ENCODE data around the gene SP1. TPM values are rescaled to one million over a fixed set of nuclear protein-coding genes. Genes with fewer than 3 reads are reported as not detected.

The SP1 gene
- total and polyA plus RNA-seq, 8 donors = 69.5 to 82.0 (median 78.0) TPM

GRCh38 chr12:53333289-53333688 lies 46.7 kb upstream of the SP1 start:
- Histone ChIP-seq H3K27me3 (peaks cover 0 to 88% of the 10 kb centered on the region in 2 donors), H3K4me3 (no peak overlapping the region), H3K36me3 (no peaks in the 10 kb centered on the region), H3K27ac (no peak overlapping the region), H3K9me3 (no peaks in the 10 kb centered on the region), H3K4me1 (no peaks in the 10 kb centered on the region)
- DNase-seq (peak in 1 of 4 donors; percentile 26), ATAC-seq (no peak)
- intact Hi-C loops (cut with DNase I) = no loop called here
- no peak for TF ChIP-seq CTCF (IDR thresholded peaks at IDR 0.05)

- Histone ChIP-seq H3K4me3 (no peak overlapping the region), H3K27me3 (peaks cover 0 to 88% of the 10 kb centered on the region in 2 donors), H3K36me3 (no peaks in the 10 kb centered on the region), H3K27ac (no peak overlapping the region), H3K4me1 (no peaks in the 10 kb centered on the region), H3K9me3 (no peaks in the 10 kb centered on the region)
- ATAC-seq (no peak), DNase-seq (no peak)
- no peak for TF ChIP-seq CTCF (IDR thresholded peaks at IDR 0.05)
- intact Hi-C loops (cut with DNase I) = no loop called here
These were observed 46.1 kb upstream of the SP1 start for GRCh38 chr12:53333845-53334244.

- DNase-seq (no peak), ATAC-seq (no peak)
- no peaks in the 10 kb centered on the region for H3K9me3 ChIP-seq
- TF ChIP-seq CTCF (IDR thresholded peaks at IDR 0.05) = no peak
- H3K4me3 ChIP-seq = no peak overlapping the region
- intact Hi-C loops (cut with DNase I) = no loop called here
- no peak overlapping the region for H3K27ac ChIP-seq
- H3K4me1 ChIP-seq = no peaks in the 10 kb centered on the region
- no peaks in the 10 kb centered on the region for H3K36me3 ChIP-seq
- H3K27me3 ChIP-seq = peaks cover 0 to 92% of the 10 kb centered on the region in 2 donors
These were observed 45.2 kb upstream of the SP1 start for GRCh38 chr12:53334822-53335221.

GRCh38 chr12:53336181-53336681 lies 43.7 kb upstream of the SP1 start, which contains the start of gene SP7:
Gene SP7, minus strand, starts transcription at chr12:53336354. Its CDS starts 708 bp downstream, at chr12:53335646.
- H3K4me1 ChIP-seq = no peaks in the 10 kb centered on the region
- no peaks in the 10 kb centered on the region for H3K9me3 ChIP-seq
- peaks cover 0 to 83% of the 10 kb centered on the region in 2 donors for H3K27me3 ChIP-seq
- DNase-seq = peak in 1 of 4 donors; percentile 87
- no peak for TF ChIP-seq CTCF (IDR thresholded peaks at IDR 0.05)
- no peak for ATAC-seq
- H3K4me3 ChIP-seq = no peak within 1 kb of the TSS
- intact Hi-C loops (cut with DNase I) = no loop called here
- H3K36me3 ChIP-seq = no peaks in the 10 kb centered on the region
- no peak within 1 kb of the TSS for H3K27ac ChIP-seq

- H3K27me3 ChIP-seq = peaks cover 0 to 68% of the 10 kb centered on the region in 2 donors
- intact Hi-C loops (cut with DNase I) = no loop called here
These were observed 42.0 kb upstream of the SP1 start for GRCh38 chr12:53338017-53338416.

More at GRCh38 chr12:53338017-53338416, 42.0 kb upstream of the SP1 start:
- H3K4me3 ChIP-seq = no peak overlapping the region
- H3K27ac ChIP-seq = no peak overlapping the region
- TF ChIP-seq CTCF (IDR thresholded peaks at IDR 0.05) = no peak
- no peaks in the 10 kb centered on the region for H3K36me3 ChIP-seq
- ATAC-seq = no peak
- DNase-seq = no peak
- no peaks in the 10 kb centered on the region for H3K4me1 ChIP-seq
- no peaks in the 10 kb centered on the region for H3K9me3 ChIP-seq
